GM21360 (cell line): ENCODE measurements around the gene LHPP.

Experiments
- ATAC-seq: cut with Tn5 transposase; IDR thresholded peaks from one replicate; pipeline ENCODE4 v1.9.1; 2021; ENCODE audit warnings: mild to moderate bottlenecking, moderate library complexity; ENCODE audit not compliant: unreplicated experiment

Gene LHPP

DNA sequence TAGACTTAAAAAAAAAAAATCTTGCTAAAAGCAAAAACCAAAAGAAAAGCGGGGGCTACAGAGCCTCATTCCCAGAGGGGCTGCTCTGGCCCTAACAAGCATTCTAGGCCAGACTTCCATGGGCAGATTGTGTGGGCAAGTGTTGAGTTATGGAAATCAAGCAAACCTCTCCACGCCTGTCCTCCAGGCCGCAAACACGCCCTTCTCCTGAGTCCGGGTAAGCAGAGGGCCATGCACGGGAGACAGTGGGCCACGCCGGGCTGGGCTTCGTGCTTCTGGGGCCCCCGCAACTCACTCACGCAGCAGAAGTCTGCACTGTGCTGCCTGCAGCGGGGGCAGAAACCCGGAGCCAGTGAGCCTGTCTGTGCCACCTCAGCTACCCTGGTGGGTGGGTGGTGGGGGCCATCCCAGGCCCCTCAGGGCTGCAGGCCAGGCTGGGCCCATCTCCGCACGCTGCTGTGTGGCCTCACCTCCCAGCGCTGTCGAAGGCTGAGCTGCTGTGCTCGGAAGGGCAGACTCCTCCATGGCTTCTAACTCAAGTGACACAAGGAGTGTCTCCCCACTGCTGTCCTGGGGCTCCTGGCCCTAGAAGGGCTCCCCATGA, 156.9 kb downstream of the LHPP start:
- no peak for ATAC-seq

DNA sequence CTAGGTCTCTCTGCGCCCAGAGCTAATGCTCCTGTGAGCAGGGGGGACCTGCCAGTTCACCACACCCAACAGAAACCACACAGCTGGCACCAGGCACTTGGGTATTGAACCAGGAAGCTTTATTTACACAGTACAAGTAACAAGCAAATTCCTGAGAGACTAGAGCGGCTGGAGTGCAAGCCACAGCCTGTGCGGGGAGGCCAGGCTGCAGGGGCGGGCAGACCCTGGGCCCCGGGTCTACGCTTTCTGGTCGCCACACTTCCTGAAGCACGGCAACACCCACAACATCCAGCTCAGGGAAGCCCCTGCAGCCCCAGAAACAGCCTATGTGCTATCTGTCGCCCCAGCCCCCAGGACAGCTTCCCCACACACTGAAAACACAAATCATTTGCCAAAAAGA, 157.6 kb downstream of the LHPP start:
- no peak for ATAC-seq

DNA sequence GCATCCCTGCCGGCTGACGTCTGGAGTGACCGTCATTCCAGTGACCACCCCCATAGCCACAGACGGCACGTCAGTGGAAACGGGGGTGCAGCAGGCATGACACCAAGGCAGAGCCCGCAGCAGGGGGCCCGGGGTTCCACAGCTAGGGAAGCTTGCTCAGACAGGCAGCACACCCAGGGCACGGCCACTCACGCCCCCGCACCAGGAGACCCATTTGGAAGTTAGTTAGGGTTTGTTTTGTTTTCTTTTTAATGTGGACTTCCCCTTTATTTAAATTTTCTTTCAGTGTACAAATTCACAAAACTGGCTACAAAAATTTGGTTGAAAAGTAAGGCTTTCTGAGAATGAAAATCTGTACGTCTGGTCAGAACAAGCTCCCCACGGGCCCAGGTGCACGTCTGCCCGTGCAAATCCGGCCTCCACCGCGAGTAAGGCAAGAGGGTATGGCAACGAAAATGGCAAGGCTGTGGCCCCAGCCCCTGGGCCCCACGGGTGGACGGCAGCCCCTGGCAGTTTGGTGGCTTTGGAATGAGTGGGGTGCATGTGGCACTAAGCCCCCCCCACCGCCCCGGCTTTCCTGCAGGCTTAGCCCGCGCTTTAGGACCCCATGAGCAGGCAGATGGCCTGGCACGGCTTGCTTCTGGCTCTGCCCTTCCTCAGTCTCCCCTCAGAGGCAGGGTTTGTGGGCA, 158.3 kb downstream of the LHPP start:
- ATAC-seq, result no peak

DNA sequence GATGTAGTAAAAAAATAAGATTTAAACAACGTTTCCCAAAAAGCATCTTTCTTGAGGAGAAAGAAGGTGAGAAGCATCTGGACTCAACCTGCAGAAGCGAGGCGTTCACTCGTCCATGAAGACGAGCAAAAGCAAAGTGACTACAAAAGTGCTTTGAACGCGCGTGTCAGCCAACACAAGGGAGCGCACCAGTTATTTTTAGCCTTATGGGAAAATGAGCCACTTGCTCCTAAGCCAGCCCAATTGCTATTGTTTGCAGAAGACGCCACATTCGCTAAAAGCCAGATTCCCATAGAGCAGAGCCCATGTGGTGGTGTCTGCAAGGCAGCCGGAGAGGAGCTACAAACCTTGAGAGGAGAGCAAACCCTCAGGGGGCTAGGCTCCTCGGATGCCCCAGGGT, 160.0 kb downstream of the LHPP start:
- ATAC-seq, result no peak

DNA sequence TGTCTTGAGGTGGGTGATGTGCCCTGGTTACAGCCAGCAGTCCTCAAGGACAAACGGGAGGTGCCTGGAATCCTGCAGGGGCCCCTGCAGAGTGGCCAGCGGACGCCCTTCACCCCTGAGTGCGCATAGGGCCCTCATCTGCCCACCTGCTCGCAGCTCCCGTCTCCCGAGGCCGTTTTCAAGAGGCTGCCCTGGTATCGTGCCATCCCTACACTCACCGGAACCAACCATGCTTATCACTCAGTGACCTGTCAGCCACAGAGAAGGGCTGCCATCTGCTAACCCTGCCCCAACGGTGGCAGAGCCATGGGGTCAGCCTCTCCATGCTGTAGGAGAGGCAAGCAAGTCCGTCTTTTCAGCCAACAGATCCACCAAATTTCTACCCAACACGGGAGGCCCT, 160.5 kb downstream of the LHPP start:
- ATAC-seq, result no peak

DNA sequence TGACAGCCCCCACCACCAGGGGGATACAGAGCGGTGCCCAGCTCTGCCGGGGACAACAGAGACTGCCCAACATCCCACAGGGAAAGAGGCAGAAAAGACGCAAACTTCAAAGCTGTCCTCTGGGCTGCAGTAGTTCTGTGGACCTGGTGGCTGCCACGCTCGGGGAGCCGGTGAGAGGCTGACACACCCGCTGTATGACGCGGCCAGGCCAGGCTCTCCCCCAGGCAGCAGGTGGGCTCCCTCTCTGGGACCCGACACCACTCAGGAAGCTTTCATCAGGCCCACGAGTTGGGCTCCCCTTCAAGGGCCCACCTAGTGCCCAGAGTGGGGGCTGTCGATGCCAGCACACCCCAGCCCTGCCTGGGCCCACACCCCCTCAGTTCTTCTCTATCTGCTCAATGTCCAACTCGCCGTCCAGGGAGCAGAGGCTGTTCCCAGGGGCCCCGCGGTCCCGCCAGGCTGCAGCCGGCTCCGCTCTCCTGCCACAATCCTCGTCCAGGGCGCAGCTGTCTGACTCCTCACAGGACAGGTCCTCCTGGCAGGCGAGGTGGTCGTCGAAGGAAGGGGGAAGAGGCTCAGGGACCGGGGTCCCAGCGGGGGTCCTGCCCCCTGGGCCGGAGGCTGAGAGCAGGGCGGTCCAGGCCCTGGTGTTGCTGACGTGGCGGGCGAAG, 161.4 kb downstream of the LHPP start:
- no peak for ATAC-seq

DNA sequence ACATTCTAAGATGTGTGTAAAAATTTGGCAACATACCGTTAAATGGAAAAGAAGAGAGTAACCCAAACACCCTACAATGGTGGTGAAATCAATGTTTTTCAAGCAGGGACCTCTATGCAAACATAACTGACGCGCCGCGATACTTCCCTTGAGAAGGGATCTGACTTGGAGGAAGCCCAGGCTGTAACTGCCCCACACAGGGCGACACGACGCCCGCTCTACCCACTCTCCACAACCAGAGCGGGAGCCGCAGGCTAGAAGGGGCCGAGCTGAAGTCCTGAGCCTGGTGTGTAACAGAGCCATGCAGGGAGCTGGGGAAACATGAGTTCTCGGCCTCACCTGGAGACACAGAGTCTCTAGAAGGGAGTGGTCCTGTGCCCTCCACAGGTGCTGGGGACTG, 162.4 kb downstream of the LHPP start:
- ATAC-seq, result no peak

DNA sequence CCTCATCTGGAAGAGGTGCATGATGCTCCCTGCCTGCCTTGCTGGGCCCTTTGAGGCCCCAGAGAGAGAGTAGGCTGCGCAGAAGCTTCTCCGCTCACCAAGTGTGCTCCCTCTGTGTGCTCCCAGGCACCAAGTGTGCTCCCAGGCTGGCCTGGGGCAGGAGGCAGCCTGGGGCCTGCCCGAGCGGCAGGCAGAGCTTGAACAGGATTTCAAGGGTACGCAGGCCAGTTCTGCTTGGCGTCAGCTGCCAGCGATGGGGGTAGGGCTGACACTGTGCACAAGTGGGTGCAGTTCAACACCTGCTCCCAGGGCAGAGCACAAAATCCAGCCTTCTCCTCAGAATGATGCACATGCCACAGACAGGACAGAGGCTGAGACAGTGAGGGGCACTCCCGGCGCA, 162.8 kb downstream of the LHPP start:
- no peak for ATAC-seq

DNA sequence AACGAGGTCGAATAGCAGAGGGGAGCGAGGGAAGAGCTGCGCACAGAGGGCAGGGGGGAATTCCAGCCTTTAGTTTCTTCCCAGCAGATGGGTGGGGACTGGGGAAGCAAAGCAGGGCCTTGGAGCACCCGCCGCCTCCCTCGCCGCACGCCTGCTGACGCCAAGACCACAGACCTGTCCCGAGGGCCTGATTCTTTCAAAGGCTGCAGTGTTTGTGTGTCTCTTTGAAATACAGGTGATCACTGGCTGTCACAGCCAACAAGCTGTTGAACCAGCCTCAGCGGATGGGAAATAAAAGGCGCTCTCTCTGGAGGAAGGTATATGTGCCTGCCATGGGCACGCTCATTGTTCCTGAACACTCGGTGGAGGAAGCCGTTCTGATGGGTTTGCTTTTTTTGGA, 163.3 kb downstream of the LHPP start:
- ATAC-seq, result no peak

DNA sequence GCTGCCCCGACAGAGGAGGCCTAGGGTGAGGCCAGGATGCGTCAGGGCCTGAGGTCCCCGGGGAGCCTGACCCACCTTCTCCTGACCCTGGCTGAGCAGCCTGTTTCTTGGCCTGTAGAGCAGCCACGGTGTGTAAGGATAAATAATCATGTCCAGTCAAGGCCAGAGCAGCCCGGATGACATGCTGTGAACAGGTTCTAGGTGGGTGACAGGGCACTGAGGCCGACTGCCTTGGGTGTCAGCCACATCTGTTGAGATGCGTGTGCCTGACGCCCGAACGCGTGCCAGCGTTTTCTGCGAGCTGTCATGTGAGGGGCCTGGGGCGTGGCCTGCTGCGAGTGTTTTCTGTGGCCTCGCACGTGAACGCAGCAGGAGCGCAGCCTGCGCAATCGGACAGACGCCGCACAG, 164.2 kb downstream of the LHPP start:
- ATAC-seq, result no peak

DNA sequence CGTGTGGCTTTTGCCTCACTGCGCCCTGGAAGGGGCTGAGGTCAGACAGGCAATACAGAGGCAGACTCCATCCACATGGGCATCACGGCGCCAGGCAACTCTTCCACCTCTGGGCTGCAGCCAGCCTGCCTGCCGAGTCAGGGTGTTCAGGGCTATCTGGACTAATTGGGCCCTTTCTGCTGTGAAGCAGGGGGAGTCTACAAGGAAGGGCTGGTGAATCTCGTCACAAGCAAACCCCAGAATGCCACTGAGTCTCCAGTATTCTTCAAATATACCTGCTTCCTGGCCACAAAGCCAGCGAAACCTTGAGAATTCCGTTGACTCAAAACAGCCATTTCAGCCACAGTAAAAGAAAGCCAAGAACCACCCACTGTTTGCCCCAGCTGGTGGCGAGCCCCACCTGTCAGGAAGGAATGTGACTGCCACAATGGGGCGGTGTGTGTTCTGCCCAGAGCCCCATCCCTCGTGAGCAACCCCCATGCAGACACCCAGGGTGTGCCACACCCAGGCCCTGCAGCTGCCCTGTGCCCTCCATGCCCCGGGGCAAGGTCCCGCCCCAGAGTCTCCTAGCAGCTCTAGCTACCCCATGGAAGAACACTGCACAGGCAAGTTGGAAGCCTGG, 165.2 kb downstream of the LHPP start:
- peak; percentile 64 for ATAC-seq

DNA sequence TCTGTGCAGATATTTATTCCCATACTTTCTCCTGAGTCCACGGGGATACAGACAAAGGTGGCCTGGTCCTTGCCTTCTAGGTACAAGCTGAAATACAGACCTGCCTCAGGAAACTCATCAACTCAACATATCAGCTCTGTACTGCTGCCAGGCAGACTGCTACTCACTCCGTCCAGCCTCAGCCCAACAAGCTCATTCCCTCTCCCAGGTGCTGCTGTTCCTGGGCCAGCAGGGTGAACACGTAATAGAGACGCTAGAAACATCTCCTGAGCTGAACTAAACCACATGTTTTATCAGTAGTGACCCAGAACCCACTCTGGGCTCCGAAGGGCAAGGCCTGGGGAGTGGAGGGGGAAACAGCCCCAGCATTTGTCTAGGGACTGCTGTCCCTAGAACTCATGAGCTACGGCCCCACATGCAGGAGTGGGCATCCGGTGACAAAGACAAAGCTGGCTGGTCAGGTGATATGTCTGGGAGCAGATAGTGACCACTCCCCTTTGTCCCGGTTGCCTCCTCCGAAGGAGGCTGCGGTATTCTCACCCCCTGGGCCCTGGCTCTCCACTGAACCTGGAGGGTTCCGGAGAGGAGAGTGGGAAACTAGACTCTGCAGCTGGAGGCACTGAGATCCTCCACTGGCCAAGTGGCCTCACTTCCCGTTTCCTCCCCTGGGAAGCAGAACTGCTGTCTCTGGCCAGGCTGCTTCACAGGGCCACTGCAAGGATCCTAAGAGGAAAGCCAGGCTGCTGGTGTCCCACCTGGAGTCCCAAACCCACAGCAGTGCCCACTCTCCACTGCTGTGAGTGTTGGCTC, 166.4 kb downstream of the LHPP start:
- no peak for ATAC-seq

DNA sequence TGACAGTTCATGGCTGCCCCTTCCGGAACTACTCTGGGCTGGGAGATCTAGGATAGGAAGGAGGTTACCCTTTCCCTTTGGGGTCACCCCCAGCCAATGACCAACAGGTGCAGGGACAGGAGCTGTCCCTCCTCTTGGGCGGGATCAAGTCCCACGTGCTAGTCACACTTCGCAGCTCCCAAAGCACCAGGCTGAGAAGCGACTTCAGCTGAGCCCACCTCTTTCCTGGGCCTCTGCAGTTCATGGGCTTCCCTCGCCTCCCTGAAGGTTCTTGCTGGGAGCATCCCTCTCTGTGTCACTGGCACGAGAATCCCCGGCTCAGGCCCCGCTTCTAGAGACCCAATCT, 167.0 kb downstream of the LHPP start:
- no peak for ATAC-seq

DNA sequence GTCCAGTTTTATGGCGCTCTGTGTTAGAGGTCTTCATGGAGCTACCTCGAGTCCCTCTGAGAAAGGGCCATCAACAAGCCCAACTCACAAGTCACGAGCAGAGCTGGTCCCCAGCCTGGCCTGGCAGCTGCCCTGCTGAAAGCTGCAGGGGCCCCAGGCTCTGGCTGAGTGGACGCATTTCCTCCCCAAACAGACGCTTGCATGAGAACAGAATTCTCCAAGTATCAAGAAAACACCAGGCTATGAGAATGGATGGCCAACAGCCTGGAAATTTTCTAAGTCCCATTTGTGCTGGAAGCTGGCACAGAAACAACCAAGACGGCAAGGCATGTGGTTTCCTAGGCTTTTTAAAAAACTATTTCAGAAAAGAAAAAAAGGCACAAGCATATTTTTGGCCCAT, 167.8 kb downstream of the LHPP start:
- ATAC-seq, result no peak

DNA sequence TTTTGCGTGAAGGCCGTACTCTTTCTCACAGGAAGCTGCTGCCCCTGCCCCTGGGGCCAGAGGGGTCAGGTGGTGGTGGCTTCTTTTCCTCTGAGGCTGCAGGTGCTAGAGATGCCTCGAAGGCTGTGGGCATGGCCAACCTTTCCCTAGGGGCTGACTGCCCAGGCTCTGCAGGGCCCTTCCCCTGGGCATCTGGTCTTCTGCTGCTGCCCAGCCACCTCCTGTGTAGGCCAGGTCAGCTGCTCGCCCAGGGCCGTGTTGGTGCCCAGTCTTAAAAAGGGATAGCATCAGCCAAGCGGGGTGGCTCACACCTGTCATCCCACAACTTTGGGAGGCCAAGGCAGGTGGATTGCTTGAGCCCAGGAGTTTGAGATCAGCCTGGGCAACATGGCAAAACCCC, 168.2 kb downstream of the LHPP start:
- no peak for ATAC-seq

DNA sequence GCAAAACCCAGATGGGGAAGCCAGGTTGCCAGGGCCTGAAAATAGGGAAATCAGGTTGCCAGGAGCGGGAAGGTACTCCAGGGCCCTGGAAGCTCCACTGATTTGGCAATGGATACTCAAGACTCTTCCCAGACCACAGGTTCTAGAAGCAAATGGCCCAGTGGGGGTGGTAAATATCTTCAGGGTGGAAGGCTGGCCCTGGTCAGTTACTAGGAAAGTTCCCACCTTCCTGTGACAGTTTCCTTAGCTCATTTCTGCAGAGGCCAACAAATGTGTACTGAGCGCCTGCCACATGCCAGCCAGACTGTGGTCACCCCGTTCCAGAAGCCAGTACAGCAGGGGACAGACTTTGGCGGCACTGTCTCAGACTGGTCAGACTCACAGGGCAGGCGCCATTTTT, 168.9 kb downstream of the LHPP start:
- no peak for ATAC-seq

DNA sequence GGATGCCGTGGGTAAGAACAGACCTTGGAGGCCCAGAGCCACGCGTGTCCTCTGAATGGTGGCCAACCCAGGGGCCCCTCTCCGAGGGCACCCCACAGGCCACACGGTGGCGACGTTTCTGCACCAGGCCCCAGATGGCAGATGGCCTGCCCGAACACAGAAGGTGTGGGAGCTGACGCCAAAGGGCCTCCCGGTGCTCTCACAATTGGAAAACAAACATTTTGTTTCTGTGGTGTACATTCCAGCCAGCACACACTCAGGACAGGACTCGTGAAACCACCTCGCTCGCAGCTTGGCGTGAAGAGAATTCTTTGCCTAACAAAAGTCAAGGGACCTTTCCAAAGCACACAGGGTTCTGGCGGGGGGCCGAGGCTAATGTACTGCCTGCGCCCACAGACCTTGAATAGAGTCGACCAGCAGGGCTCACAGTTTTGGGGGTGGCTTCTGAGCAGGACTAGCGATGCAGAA, 170.5 kb downstream of the LHPP start:
- ATAC-seq, result no peak

DNA sequence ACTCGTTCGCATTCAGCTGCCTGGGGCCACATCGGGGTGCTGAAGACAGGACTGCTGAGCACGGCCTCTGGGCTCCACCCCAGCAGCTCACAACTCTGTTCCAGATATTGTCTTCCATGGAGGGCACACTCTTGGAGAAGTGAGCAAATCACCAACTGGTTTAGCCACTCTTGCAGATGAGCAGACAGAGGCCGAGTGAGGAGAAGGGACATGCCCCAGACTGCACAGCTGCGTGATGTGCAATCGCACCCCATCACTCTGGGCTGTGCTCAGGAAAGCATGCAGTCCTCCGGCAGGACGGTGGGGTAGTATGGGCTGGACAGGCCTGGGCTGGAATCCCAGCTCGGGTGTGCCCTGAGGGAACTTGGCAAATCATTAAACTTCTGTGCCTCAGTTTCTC, 170.9 kb downstream of the LHPP start:
- ATAC-seq, result no peak

DNA sequence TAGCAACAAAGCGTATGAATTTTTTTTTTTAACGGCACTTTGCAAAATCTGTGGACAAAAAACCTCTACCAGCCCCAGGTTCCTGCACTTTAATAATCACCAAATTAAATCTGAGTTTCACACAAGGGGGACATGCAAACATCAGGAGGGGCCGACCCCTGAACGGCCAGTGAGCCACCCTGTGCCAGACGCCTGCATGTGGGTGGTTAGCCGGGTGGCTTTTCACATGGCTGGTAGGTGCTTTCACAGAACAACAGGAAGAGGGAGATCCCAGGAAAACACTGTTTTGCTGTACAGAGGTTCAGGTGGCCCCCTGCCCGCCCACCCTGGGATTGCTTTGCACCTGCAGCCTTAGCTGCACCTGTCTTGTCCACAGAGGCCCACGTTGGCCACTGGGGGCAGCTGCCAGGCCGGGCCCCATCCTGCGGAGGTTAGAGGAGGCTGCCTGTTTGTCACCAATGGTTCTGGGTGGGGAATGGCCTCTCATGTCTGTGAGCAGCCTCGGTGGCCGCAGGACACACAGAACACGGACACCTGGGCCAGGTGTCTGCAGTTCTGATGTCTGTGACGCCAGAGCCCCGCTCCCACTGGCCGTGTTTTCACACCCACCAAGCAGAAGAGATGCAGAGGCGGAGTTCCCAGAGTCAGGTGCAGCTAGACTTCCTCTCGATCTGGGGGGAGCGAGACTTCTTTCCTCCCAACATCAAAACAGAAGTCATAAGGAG, 174.8 kb downstream of the LHPP start:
- ATAC-seq, result no peak

DNA sequence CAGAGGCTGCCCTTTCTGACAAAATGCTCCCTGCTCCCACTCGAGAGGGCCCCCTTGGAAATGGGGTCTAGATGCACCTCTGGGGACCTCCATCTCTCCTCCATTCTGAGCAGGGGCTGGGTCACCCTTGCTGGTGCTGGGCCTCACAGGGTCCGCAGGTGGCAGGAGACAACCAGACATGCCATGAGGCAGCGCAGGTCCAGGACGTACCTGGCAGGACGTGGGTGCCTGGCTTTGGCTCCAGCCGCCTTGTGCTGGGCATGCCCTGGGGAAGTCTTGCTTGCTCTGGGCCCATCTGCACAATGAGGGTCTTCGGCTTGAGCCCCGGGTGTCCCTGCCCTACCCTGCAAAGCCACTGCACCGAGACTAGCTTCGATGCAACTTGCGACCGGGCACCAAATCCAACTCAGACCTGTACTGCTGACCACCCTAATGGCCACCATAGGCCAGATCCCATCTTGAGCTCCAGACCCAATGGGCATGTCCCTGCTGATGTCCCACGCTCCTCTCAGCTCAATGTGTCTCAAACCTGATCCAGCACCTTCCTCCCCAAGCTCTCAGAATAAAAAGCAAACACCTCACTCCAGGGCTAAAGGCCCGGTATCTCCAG, 175.6 kb downstream of the LHPP start:
- no peak for ATAC-seq
